H9 (cell line): ENCODE measurements around the gene SGO2. TPM values are rescaled to one million over a fixed set of nuclear protein-coding genes. Genes with fewer than 3 reads are reported as not detected.

Experiments used
- DNase-seq: peaks from one replicate; pipeline ENCODE4 v3.0.0-alpha.2; 2017
- H2AFZ ChIP-seq: one replicate; pipeline ENCODE4 v1.6.1; 2013; ENCODE audit warnings: mild to moderate bottlenecking, low read length, control low read depth, moderate library complexity
- H2AK5ac ChIP-seq: 2 replicates; pipeline ENCODE4 v1.6.1; 2013; ENCODE audit warnings: low read length, control low read depth, mixed read lengths; ENCODE audit not compliant: insufficient read length
- H2BK120ac ChIP-seq: one replicate; pipeline ENCODE4 v1.6.1; 2013; ENCODE audit warnings: low read depth, mild to moderate bottlenecking, low read length, control low read depth, inconsistent platforms; ENCODE audit not compliant: poor library complexity, severe bottlenecking
- H2BK12ac ChIP-seq: 2 replicates; pipeline ENCODE4 v1.6.1; 2013; ENCODE audit warnings: low read length, control low read depth, mixed read lengths, low read depth; ENCODE audit not compliant: insufficient read length
- H2BK15ac ChIP-seq: 2 replicates; pipeline ENCODE4 v1.6.1; 2013; ENCODE audit warnings: low read depth, low read length, control low read depth
- H2BK20ac ChIP-seq: one replicate; pipeline ENCODE4 v1.6.1; 2013; ENCODE audit warnings: low read depth, mild to moderate bottlenecking, low read length, control low read depth, inconsistent platforms; ENCODE audit not compliant: poor library complexity, severe bottlenecking
- H2BK5ac ChIP-seq: 2 replicates; pipeline ENCODE4 v1.6.1; 2013; ENCODE audit warnings: low read length, control low read depth, mixed read lengths; ENCODE audit not compliant: insufficient read length
- H3K14ac ChIP-seq: 2 replicates; pipeline ENCODE4 v1.6.1; 2013; ENCODE audit warnings: low read length, control low read depth; ENCODE audit not compliant: insufficient read depth
- H3K18ac ChIP-seq: 2 replicates; pipeline ENCODE4 v1.6.1; 2013; ENCODE audit warnings: low read depth, mild to moderate bottlenecking, mixed read lengths, low read length, control low read depth; ENCODE audit not compliant: insufficient read length
- H3K23ac ChIP-seq: 2 replicates; pipeline ENCODE4 v1.6.1; 2013; ENCODE audit warnings: low read length, control low read depth, mixed read lengths, low read depth; ENCODE audit not compliant: insufficient read length
- H3K23me2 ChIP-seq: 2 replicates; pipeline ENCODE4 v1.6.1; 2013; ENCODE audit warnings: low read depth, mild to moderate bottlenecking, mixed read lengths, low read length, control low read depth; ENCODE audit not compliant: insufficient read length, poor library complexity, severe bottlenecking
- H3K27ac ChIP-seq: 2 replicates; pipeline ENCODE4 v1.5.1; 2013; ENCODE audit warnings: low read length, control low read depth, mixed read lengths, low read depth; ENCODE audit not compliant: insufficient read length
- H3K27me3 ChIP-seq: 2 replicates; pipeline ENCODE4 v1.6.1; 2013; ENCODE audit warnings: low read length, control low read depth, inconsistent platforms; ENCODE audit not compliant: insufficient read depth
- H3K4ac ChIP-seq: 2 replicates; pipeline ENCODE4 v1.6.1; 2013; ENCODE audit warnings: low read depth, mild to moderate bottlenecking, control low read depth, inconsistent platforms, low read length, moderate library complexity
- H3K4me1 ChIP-seq: 2 replicates; pipeline ENCODE4 v1.6.1; 2013; ENCODE audit warnings: low read length, control low read depth, inconsistent platforms; ENCODE audit not compliant: insufficient read depth
- H3K4me2 ChIP-seq: 2 replicates; pipeline ENCODE4 v1.6.1; 2013; ENCODE audit warnings: low read length, control low read depth, mixed read lengths; ENCODE audit not compliant: insufficient read length, insufficient read depth
- H3K56ac ChIP-seq: 2 replicates; pipeline ENCODE4 v1.6.1; 2013; ENCODE audit warnings: low read depth, mild to moderate bottlenecking, mixed read lengths, low read length, control low read depth; ENCODE audit not compliant: insufficient read length
- H3K79me1 ChIP-seq: 2 replicates; pipeline ENCODE4 v1.6.1; 2013; ENCODE audit warnings: low read depth, mild to moderate bottlenecking, moderate library complexity, low read length, control low read depth, inconsistent platforms; ENCODE audit not compliant: insufficient read depth, poor library complexity, severe bottlenecking
- H3K79me2 ChIP-seq: 2 replicates; pipeline ENCODE4 v1.6.1; 2013; ENCODE audit warnings: low read length, control low read depth, inconsistent platforms; ENCODE audit not compliant: insufficient read depth
- H3K9ac ChIP-seq: 2 replicates; pipeline ENCODE4 v1.6.1; 2013; ENCODE audit warnings: low read length, control low read depth, mixed read lengths; ENCODE audit not compliant: insufficient read length; ENCODE audit errors: extremely low read depth
- H3K9me3 ChIP-seq: one replicate; pipeline ENCODE4 v1.6.1; 2013; ENCODE audit warnings: low read depth, low read length, inconsistent platforms; ENCODE audit not compliant: control insufficient read depth
- H3T11ph ChIP-seq: one replicate; pipeline ENCODE4 v1.6.1; 2013; ENCODE audit warnings: mild to moderate bottlenecking, low read length, control low read depth, inconsistent platforms
- H4K20me1 ChIP-seq: one replicate; pipeline ENCODE4 v1.6.1; 2013; ENCODE audit not compliant: control insufficient read depth, insufficient read length, insufficient read depth
- H4K5ac ChIP-seq: 2 replicates; pipeline ENCODE4 v1.6.1; 2013; ENCODE audit warnings: low read depth, mild to moderate bottlenecking, mixed read lengths, low read length, control low read depth; ENCODE audit not compliant: insufficient read length
- H4K8ac ChIP-seq: replicated peaks from 2 replicates; pipeline ENCODE4 v1.6.1; 2013; ENCODE audit warnings: low read length, control low read depth, mixed read lengths, low read depth; ENCODE audit not compliant: insufficient read length
- H4K91ac ChIP-seq: 2 replicates; pipeline ENCODE4 v1.6.1; 2013; ENCODE audit warnings: low read depth, mild to moderate bottlenecking, moderate library complexity, mixed read lengths, low read length, control low read depth; ENCODE audit not compliant: insufficient read length
- H3K27ac Mint-ChIP-seq, 3 experiments: 2 replicates in 2 of 3; 3 replicates in 1 of 3; pipeline ENCODE4 v1.8.0; 2020 to 2021; ENCODE audit warnings: mixed read lengths in 3 of 3, mild to moderate bottlenecking in 1 of 3, moderate library complexity in 1 of 3
- H3K27me3 Mint-ChIP-seq: 2 replicates; pipeline ENCODE4 v1.8.0; 2021; ENCODE audit warnings: low read depth, mild to moderate bottlenecking, moderate library complexity, mixed read lengths
- H3K36me3 Mint-ChIP-seq, 3 experiments: 2 replicates in 2 of 3; 3 replicates in 1 of 3; pipeline ENCODE4 v1.8.0; 2020 to 2021; ENCODE audit warnings: low read depth in 3 of 3, mixed read lengths in 3 of 3; ENCODE audit not compliant: insufficient read depth in 1 of 3
- H3K4me1 Mint-ChIP-seq, 2 experiments: 2 replicates each; pipeline ENCODE4 v1.8.0; 2020; ENCODE audit warnings: mixed read lengths in 2 of 2
- H3K4me3 Mint-ChIP-seq, 2 experiments: 2 replicates in 1 of 2; 3 replicates in 1 of 2; pipeline ENCODE4 v1.8.0; 2020 to 2021; ENCODE audit warnings: mild to moderate bottlenecking in 2 of 2, mixed read lengths in 2 of 2, moderate library complexity in 1 of 2
- H3K9me3 Mint-ChIP-seq, 2 experiments: 2 replicates in 1 of 2; 3 replicates in 1 of 2; pipeline ENCODE4 v1.8.0; 2020; ENCODE audit warnings: mild to moderate bottlenecking in 2 of 2, mixed read lengths in 2 of 2, moderate library complexity in 1 of 2
- WGBS: extraction: QIAGEN DNeasy Blood & Tissue Kit; methylation state at CpG from one replicate; pipeline ENCODE4 v1.1.7; 2013; ENCODE audit warnings: missing lambda C conversion rate, low lambda C conversion rate, mixed read lengths; ENCODE audit not compliant: insufficient read length; ENCODE audit errors: extremely low coverage; 5-methylcytosine and 5-hydroxymethylcytosine counted together
- total RNA-seq: library from RNA; stranded (reverse); gene quantifications from 2 replicates; pipeline ENCODE4 v1.2.1, GENCODE V29; 2021
- TF ChIP-seq, protein P1 (sequence below): fragments of 200-600 bp; sonication (generic); conservative IDR thresholded peaks from 3 replicates; pipeline ENCODE4 v1.8.0; 2021; ENCODE audit warnings: antibody characterized with exemption, mild to moderate bottlenecking

The SGO2 gene
- total RNA-seq, 1 experiment from 2014 or later: 25.6 TPM

- Histone ChIP-seq H3K4ac (no peak overlapping the region), H2BK120ac (no peak overlapping the region), H2AFZ (no peak overlapping the region), H2BK20ac (no peak overlapping the region), H3K9me3 (no peaks in the 10 kb centered on the region), H3K14ac (no peak overlapping the region), H2BK12ac (no peak overlapping the region), H3K9ac (no peak overlapping the region), H4K20me1 (no peaks in the 10 kb centered on the region), H2BK15ac (no peak overlapping the region), H3K56ac (no peak overlapping the region), H3K23ac (no peak overlapping the region), H3K18ac (no peak overlapping the region), H2AK5ac (no peak overlapping the region), H3K27me3 (no peaks in the 10 kb centered on the region), H4K91ac (no peak overlapping the region), H3K79me2 (no peaks in the 10 kb centered on the region), H4K5ac (no peak overlapping the region), H3K4me1 (0 out of 2 replicates have a peak, but pooled peaks cover 3% of the 10 kb centered on the region), H3K27ac (no peak overlapping the region), H3T11ph (no peak overlapping the region), H2BK5ac (no peak overlapping the region), H3K23me2 (no peaks in the 10 kb centered on the region), H3K79me1 (no peaks in the 10 kb centered on the region), H3K4me2 (no peak overlapping the region), H4K8ac (no peak overlapping the region)
- DNase-seq: no peak
- no CpG with 5 or more reads among the region's 2 CpGs for WGBS
- Mint-ChIP-seq H3K27ac (no peak overlapping the region), H3K4me1 (peaks cover 0 to 4% of the 10 kb centered on the region in 2 experiments; a peak in 1 of 4 replicates), H3K27me3 (no peaks in the 10 kb centered on the region), H3K9me3 (no peaks in the 10 kb centered on the region; a peak in 2 of 5 replicates), H3K36me3 (peaks cover 3 to 17% (median 14%) of the 10 kb centered on the region in 3 experiments; a peak in 5 of 7 replicates), H3K4me3 (no peak overlapping the region)
- TF ChIP-seq, protein P1, sequence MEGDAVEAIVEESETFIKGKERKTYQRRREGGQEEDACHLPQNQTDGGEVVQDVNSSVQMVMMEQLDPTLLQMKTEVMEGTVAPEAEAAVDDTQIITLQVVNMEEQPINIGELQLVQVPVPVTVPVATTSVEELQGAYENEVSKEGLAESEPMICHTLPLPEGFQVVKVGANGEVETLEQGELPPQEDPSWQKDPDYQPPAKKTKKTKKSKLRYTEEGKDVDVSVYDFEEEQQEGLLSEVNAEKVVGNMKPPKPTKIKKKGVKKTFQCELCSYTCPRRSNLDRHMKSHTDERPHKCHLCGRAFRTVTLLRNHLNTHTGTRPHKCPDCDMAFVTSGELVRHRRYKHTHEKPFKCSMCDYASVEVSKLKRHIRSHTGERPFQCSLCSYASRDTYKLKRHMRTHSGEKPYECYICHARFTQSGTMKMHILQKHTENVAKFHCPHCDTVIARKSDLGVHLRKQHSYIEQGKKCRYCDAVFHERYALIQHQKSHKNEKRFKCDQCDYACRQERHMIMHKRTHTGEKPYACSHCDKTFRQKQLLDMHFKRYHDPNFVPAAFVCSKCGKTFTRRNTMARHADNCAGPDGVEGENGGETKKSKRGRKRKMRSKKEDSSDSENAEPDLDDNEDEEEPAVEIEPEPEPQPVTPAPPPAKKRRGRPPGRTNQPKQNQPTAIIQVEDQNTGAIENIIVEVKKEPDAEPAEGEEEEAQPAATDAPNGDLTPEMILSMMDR: no peak
Measured at GRCh38 chr2:200498402-200499162, 27.4 kb upstream of the SGO2 start.
